ENCODE measurements around the gene TRIM65. TPM values are rescaled to one million over a fixed set of nuclear protein-coding genes. Genes with fewer than 3 reads are reported as not detected.

TRIM65 gene
- total RNA-seq, 4 donors from 2014 or later: 14.0 to 22.7 (median 16.9) TPM

DNA sequence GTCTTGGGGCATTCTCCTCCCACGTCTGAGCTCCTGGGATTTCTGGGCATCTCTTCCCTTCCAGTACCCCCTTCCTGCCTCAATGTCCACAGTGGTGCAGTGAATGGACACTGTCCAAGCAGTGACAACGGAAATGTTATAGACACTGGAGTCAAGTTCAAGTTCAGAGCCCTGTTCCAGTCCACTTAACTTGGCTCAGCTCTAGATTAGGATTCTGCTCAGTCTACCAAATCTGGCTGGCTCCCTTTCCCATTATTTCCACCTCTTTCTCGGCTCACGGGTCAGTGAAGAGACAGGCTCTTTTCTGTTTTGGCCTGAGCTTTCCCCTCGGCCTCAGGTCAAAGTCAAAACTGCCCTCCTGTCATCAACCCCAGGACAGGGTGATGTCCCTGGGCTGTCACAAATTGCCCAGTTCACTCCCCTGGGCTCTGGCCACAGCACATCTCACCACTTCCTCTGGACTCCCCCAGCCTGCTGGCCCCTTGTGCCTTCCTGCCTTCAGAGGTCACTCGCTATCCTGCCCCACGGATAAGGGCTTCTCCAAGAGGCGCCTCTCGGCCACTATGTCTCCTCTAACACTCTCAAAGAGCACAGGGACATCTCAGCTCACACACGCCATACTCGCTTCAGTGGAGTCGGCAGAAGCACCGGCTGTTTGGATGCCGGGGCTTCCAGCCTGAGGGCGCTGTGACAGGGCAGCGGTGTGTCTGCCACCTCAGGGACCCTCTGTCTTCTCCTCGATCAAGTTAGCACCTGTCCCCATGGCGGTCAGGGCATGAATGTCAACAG is 25.6 kb upstream of the TRIM65 start:
- no peaks in the 10 kb centered on the region for H3K27me3 ChIP-seq
- no peak for DNase-seq
- H3K4me3 ChIP-seq: no peak overlapping the region
- no peak overlapping the region for H3K27ac ChIP-seq
- H3K9me3 ChIP-seq: no peaks in the 10 kb centered on the region
- TF ChIP-seq POLR2A (IDR thresholded peaks at IDR 0.05) (no peak), CTCF (IDR thresholded peaks at IDR 0.05) (no peak)
- H3K36me3 ChIP-seq: no peaks in the 10 kb centered on the region
- peaks cover 0 to 19% (median 2%) of the 10 kb centered on the region in 4 donors for H3K4me1 ChIP-seq

- Histone ChIP-seq H3K9me3 (no peaks in the 10 kb centered on the region), H3K4me1 (peaks cover 0 to 13% (median 2%) of the 10 kb centered on the region in 4 donors), H3K27me3 (no peaks in the 10 kb centered on the region), H3K36me3 (no peaks in the 10 kb centered on the region), H3K4me3 (no peak overlapping the region), H3K27ac (no peak overlapping the region)
- no peak for DNase-seq
- no peak for TF ChIP-seq POLR2A (IDR thresholded peaks at IDR 0.05)
- no peak for TF ChIP-seq CTCF (IDR thresholded peaks at IDR 0.05)
These were observed 24.8 kb upstream of the TRIM65 start for GRCh38 chr17:75921596-75921995.

- TF ChIP-seq CTCF (IDR thresholded peaks at IDR 0.05) (no peak), POLR2A (IDR thresholded peaks at IDR 0.05) (no peak)
- Histone ChIP-seq H3K36me3 (no peaks in the 10 kb centered on the region), H3K27me3 (no peaks in the 10 kb centered on the region)
These were observed 23.4 kb upstream of the TRIM65 start for GRCh38 chr17:75920045-75920560.

DNA sequence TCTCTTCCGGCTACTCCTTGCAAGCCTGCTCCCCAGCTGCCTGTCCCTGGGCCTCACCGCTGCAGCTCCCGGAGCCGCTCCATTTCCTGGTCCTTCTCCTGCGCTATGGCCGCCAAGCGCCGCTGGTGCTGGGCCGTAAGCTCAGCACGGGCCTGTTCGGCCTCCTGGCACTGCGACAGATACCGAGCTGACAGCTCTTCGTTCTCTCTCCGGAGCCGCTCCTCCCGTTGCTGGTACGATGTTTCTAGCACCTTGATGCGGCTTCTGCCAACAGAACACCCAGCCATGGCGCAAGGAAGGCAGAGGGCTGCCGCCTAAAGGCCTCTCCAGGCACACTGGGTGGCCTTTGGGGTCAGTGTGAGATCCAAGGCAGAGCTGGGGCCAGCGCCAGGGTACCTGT is 22.9 kb upstream of the TRIM65 start:
- H3K9me3 ChIP-seq: no peaks in the 10 kb centered on the region
- TF ChIP-seq POLR2A (IDR thresholded peaks at IDR 0.05): no peak
- TF ChIP-seq CTCF (IDR thresholded peaks at IDR 0.05): no peak
- no peak overlapping the region for H3K4me3 ChIP-seq
- H3K27me3 ChIP-seq: no peaks in the 10 kb centered on the region
- H3K4me1 ChIP-seq: peaks cover 0 to 13% (median 2%) of the 10 kb centered on the region in 4 donors
- H3K27ac ChIP-seq: no peak overlapping the region
- peaks cover 0 to 5% (median 0%) of the 10 kb centered on the region in 3 donors for H3K36me3 ChIP-seq
- no peak for DNase-seq

More at GRCh38 chr17:75920045-75920560, 23.4 kb upstream of the TRIM65 start:
- no peak overlapping the region for H3K27ac ChIP-seq
- H3K9me3 ChIP-seq: no peaks in the 10 kb centered on the region
- DNase-seq: no peak
- H3K4me3 ChIP-seq: no peak overlapping the region
- H3K4me1 ChIP-seq: peaks cover 0 to 13% (median 2%) of the 10 kb centered on the region in 4 donors

- no peak for TF ChIP-seq CTCF (IDR thresholded peaks at IDR 0.05)
- TF ChIP-seq POLR2A (IDR thresholded peaks at IDR 0.05): no peak
- Histone ChIP-seq H3K36me3 (peaks cover 0 to 8% (median 0%) of the 10 kb centered on the region in 3 donors), H3K27me3 (no peaks in the 10 kb centered on the region), H3K4me3 (no peak overlapping the region), H3K27ac (no peak overlapping the region), H3K9me3 (no peaks in the 10 kb centered on the region), H3K4me1 (peaks cover 0 to 5% (median under 1%) of the 10 kb centered on the region in 4 donors)
- DNase-seq: no peak
These were observed 21.2 kb upstream of the TRIM65 start for GRCh38 chr17:75917917-75918445.
